OCI-LY3 (cell line): ENCODE measurements around the gene TUBGCP3.

ENCODE experiments used
- H2AFZ ChIP-seq: fragments of 200-600, 300-600 bp; shearing (Covaris generic); 2 replicates; pipeline ENCODE4 v1.6.0; 2014; ENCODE audit warnings: antibody characterized with exemption, low read depth, low read length
- H3K27ac ChIP-seq: fragments of 200-600, 300-600 bp; sonication (generic); 2 replicates; pipeline ENCODE4 v1.5.1; 2014; ENCODE audit warnings: mild to moderate bottlenecking, low read length, moderate library complexity, mixed read lengths
- H3K27me3 ChIP-seq: fragments of 200-600, 300-600 bp; sonication (generic); 2 replicates; pipeline ENCODE4 v1.6.1; 2014; ENCODE audit warnings: low read depth, low read length, mixed read lengths
- H3K36me3 ChIP-seq: fragments of 200-600, 300-600 bp; sonication (generic); replicated peaks from 2 replicates; pipeline ENCODE3; 2014; ENCODE audit warnings: low read depth, low read length, mixed read lengths
- H3K4me1 ChIP-seq: fragments of 300-600, 200-600 bp; sonication (generic); 2 replicates; pipeline ENCODE4 v1.6.1; 2014; ENCODE audit warnings: low read length, mixed read lengths
- H3K4me2 ChIP-seq: fragments of 200-600, 300-600 bp; sonication (generic); 2 replicates; pipeline ENCODE4 v1.6.1; 2014; ENCODE audit warnings: low read length, mixed read lengths
- H3K4me3 ChIP-seq: fragments of 300-600, 200-600 bp; sonication (generic); 2 replicates; pipeline ENCODE4 v1.5.1; 2014; ENCODE audit warnings: antibody characterized with exemption, mild to moderate bottlenecking, low read length, moderate library complexity
- H3K79me2 ChIP-seq: fragments of 300-600, 200-600 bp; shearing (Covaris generic); 2 replicates; pipeline ENCODE4 v1.6.1; 2014; ENCODE audit warnings: mild to moderate bottlenecking, low read length, mixed read lengths
- H3K9ac ChIP-seq: fragments of 300-600, 200-600 bp; shearing (Covaris generic); 2 replicates; pipeline ENCODE4 v1.6.0; 2014; ENCODE audit warnings: mild to moderate bottlenecking, low read length, moderate library complexity
- H3K9me3 ChIP-seq: fragments of 200-600, 300-600 bp; shearing (Covaris generic); 2 replicates; pipeline ENCODE4 v1.6.1; 2014; ENCODE audit warnings: low read length, mixed read lengths; ENCODE audit not compliant: insufficient read depth
- H4K20me1 ChIP-seq: fragments of 200-600, 300-600 bp; sonication (generic); 2 replicates; pipeline ENCODE4 v1.6.1; 2016; ENCODE audit warnings: low read length, mixed read lengths; ENCODE audit not compliant: insufficient read depth
- EZH2phosphoT487 ChIP-seq: fragments of 200-600 bp; shearing (Covaris generic); IDR thresholded peaks from 2 replicates; pipeline ENCODE4 v1.6.1; 2018; ENCODE audit warnings: antibody characterized with exemption, mixed run types, low read depth
- TF ChIP-seq, protein P1 (sequence below): fragments of 200-600, 300-600 bp; sonication (generic); IDR thresholded peaks from 2 replicates; pipeline ENCODE4 v1.5.1; 2014; ENCODE audit warnings: antibody characterized with exemption, low read length, low read depth

Gene TUBGCP3

DNA sequence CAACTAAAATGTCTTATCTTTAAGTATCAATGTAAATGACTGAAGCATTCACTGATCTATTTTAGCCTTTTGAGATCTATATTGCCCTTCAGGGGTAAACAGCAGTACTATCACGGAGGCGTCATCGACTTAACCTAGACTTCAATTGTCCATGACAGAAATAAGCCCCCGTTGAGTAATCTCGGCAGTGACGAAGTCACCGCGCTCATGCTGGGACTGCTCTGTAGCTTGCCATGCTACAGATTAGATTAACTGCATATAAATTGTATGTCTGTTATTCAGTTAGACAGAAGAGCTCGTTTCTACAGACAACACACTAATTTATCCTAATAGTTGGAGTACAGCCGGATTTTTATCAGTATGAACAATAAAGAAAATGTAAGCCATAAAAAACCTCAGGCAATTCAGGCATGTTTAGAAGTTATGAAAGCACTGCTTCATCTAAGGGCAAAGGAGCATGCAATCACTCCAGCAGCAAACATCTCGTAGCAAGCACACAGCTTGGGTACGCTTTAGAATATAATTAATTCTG is 56.6 kb downstream of the TUBGCP3 start:
- Histone ChIP-seq H3K9me3 (no peaks in the 10 kb centered on the region), H3K79me2 (peaks cover 10% of the 10 kb centered on the region), H2AFZ (no peak overlapping the region), H3K9ac (no peak overlapping the region), H3K27ac (no peak overlapping the region), H3K36me3 (peaks cover 17% of the 10 kb centered on the region), H3K27me3 (no peaks in the 10 kb centered on the region), H3K4me1 (no peaks in the 10 kb centered on the region), H3K4me2 (no peak overlapping the region), H3K4me3 (no peak overlapping the region), H4K20me1 (peaks cover 1% of the 10 kb centered on the region; the same call in 1 of the 2 replicates)
- TF ChIP-seq, protein P1, sequence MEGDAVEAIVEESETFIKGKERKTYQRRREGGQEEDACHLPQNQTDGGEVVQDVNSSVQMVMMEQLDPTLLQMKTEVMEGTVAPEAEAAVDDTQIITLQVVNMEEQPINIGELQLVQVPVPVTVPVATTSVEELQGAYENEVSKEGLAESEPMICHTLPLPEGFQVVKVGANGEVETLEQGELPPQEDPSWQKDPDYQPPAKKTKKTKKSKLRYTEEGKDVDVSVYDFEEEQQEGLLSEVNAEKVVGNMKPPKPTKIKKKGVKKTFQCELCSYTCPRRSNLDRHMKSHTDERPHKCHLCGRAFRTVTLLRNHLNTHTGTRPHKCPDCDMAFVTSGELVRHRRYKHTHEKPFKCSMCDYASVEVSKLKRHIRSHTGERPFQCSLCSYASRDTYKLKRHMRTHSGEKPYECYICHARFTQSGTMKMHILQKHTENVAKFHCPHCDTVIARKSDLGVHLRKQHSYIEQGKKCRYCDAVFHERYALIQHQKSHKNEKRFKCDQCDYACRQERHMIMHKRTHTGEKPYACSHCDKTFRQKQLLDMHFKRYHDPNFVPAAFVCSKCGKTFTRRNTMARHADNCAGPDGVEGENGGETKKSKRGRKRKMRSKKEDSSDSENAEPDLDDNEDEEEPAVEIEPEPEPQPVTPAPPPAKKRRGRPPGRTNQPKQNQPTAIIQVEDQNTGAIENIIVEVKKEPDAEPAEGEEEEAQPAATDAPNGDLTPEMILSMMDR = no peak
- no peak for TF ChIP-seq EZH2phosphoT487

DNA sequence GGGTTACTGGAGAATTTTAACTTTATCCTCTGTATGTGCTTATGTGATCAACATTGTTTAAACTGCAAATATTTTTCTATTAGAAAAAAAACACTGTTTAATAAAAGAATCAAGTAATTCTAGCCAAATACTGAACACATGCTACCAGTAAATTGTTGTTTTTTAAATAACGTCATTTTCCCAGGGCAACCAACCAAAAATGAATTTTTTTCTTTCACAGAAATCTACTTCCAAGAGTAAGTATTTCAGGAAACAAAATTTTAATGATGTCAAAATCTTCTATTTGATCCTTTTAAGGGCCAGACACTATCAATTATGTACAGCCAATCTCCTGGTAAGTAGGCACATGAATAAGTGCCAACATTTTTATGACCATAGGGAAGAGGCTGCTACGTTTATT is 57.1 kb downstream of the TUBGCP3 start:
- Histone ChIP-seq H3K4me1 (no peaks in the 10 kb centered on the region), H3K79me2 (peaks cover 15% of the 10 kb centered on the region), H3K27ac (no peak overlapping the region), H3K27me3 (no peaks in the 10 kb centered on the region), H4K20me1 (peaks cover 5% of the 10 kb centered on the region; the same call in 1 of the 2 replicates), H3K9me3 (no peaks in the 10 kb centered on the region), H2AFZ (no peak overlapping the region), H3K4me2 (no peak overlapping the region), H3K9ac (no peak overlapping the region), H3K36me3 (peaks cover 21% of the 10 kb centered on the region), H3K4me3 (no peak overlapping the region)
- TF ChIP-seq, protein P1 = no peak
- no peak for TF ChIP-seq EZH2phosphoT487

DNA sequence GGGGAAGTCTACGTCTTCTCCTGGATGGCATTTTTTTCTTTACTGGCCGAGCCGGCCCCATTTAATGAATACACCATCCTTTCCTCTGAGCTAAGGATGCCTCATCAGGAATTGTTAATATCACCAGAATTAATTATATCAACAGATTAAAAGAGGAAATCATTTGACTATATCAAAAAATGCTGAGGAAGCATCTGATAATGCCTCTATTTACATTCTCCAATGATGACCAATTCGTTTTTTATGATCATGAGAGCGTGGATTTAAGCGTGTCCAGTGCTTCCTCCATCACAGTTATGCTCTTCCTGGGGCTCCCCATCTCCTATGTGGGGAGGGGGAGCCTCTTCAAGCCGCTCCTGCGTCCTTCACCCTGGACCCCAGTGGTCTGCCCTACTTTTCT is 58.7 kb downstream of the TUBGCP3 start:
- Histone ChIP-seq H3K9ac (no peak overlapping the region), H3K27ac (no peak overlapping the region), H3K4me1 (no peaks in the 10 kb centered on the region), H3K79me2 (peaks cover 24% of the 10 kb centered on the region), H4K20me1 (peaks cover 15% of the 10 kb centered on the region), H3K27me3 (no peaks in the 10 kb centered on the region), H3K4me2 (no peak overlapping the region), H3K9me3 (no peaks in the 10 kb centered on the region), H3K4me3 (no peak overlapping the region), H3K36me3 (peaks cover 25% of the 10 kb centered on the region), H2AFZ (no peak overlapping the region)
- no peak for TF ChIP-seq EZH2phosphoT487
- TF ChIP-seq, protein P1 = no peak

DNA sequence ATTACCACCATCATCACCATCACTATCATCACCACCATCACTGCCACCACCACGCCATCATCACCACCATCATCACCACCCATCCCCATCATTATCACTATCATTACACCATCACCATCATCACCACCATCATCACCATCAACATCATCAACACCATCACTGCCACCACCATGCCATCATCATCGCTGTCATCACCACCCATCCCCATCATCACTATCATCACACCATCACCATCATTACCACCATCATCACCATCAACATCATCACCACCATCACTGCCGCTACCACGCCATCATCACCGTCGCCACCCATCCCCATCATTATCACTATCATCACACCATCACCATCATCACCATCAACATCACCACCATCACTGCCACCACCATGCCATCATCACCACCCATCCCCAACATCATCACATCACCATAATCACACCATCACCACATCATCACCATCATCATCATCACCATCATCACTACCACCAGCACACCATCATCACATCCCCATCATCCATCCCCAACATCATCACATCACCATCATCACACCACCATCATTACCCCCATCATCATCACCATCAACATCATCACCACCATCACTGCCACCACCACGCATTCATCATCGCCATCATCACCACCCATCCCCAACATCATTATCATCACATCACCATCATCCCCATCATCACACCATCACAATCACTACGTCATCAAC is 61.7 kb downstream of the TUBGCP3 start:
- no peak overlapping the region for H3K9ac ChIP-seq
- H3K79me2 ChIP-seq = peaks cover 27% of the 10 kb centered on the region
- H3K4me1 ChIP-seq = no peaks in the 10 kb centered on the region
- H4K20me1 ChIP-seq = peaks cover 20% of the 10 kb centered on the region
- H3K4me3 ChIP-seq = no peak overlapping the region
- no peaks in the 10 kb centered on the region for H3K9me3 ChIP-seq
- no peak overlapping the region for H3K4me2 ChIP-seq
- H3K27me3 ChIP-seq = no peaks in the 10 kb centered on the region
- no peak overlapping the region for H3K27ac ChIP-seq
- TF ChIP-seq EZH2phosphoT487 = no peak
- TF ChIP-seq, protein P1 = no peak
- peaks cover 38% of the 10 kb centered on the region for H3K36me3 ChIP-seq
- no peak overlapping the region for H2AFZ ChIP-seq
